A673 (cell line): Measurements from ENCODE around the gene DOCK8. TPM values are rescaled to one million over a fixed set of nuclear protein-coding genes. Genes with fewer than 3 reads are reported as not detected.

ENCODE experiments used
- BruUV-seq: library from RNA; stranded (reverse); fragments of 400-500 nt; replicated peaks from 2 replicates; lab custom pipeline; 2021; lab: Mats Ljungman, UMichigan
- CTCF ChIA-PET: fragments of 300-600 bp; sonication (Branson Sonifier 250); formaldehyde crosslinking; loops from one replicate; lab custom pipeline; 2022; ENCODE audit warnings: antibody characterized with exemption; lab: Charles Lee
- POLR2A ChIA-PET: fragments of 300-600 bp; sonication (Branson Sonifier 250); formaldehyde crosslinking; loops from one replicate; lab custom pipeline; 2022; ENCODE audit warnings: antibody characterized with exemption; ENCODE audit not compliant: low non-redundant PET; lab: Charles Lee
- DNase-seq: peaks from one replicate; pipeline ENCODE4 v3.0.0-alpha.2; 2015; ENCODE audit warnings: low spot score
- H3K27ac ChIP-seq: fragments of 200-600 bp; sonication (generic); 2 replicates; pipeline ENCODE4 v1.5.1; 2016; ENCODE audit warnings: mixed run types, low read depth, mild to moderate bottlenecking, mixed read lengths, antibody characterized with exemption, low read length; ENCODE audit not compliant: poor library complexity, severe bottlenecking
- H3K27me3 ChIP-seq: fragments of 200-600 bp; sonication (generic); replicated peaks from 2 replicates; pipeline ENCODE4 v1.6.1; 2017; ENCODE audit warnings: mixed run types, low read depth, mild to moderate bottlenecking, mixed read lengths, antibody characterized with exemption, low read length; ENCODE audit not compliant: insufficient read depth, poor library complexity
- H3K36me3 ChIP-seq: fragments of 200-600 bp; sonication (generic); 2 replicates; pipeline ENCODE4 v1.6.1; 2016; ENCODE audit warnings: mixed run types, mild to moderate bottlenecking, mixed read lengths, antibody characterized with exemption, low read length; ENCODE audit not compliant: insufficient read depth, poor library complexity, severe bottlenecking
- H3K4me1 ChIP-seq: fragments of 200-600 bp; sonication (generic); 2 replicates; pipeline ENCODE4 v1.6.1; 2017; ENCODE audit warnings: mixed run types, mild to moderate bottlenecking, mixed read lengths, antibody characterized with exemption, low read length; ENCODE audit not compliant: insufficient read depth, poor library complexity, severe bottlenecking
- H3K4me3 ChIP-seq: fragments of 200-600 bp; sonication (generic); 2 replicates; pipeline ENCODE4 v1.5.1; 2016; ENCODE audit warnings: low read depth, mixed run types, mild to moderate bottlenecking, mixed read lengths, low read length; ENCODE audit not compliant: poor library complexity, severe bottlenecking
- H3K9me3 ChIP-seq: fragments of 200-600 bp; sonication (generic); 2 replicates; pipeline ENCODE4 v1.6.1; 2016; ENCODE audit warnings: mixed run types, low read depth, mild to moderate bottlenecking, mixed read lengths, antibody characterized with exemption, low read length; ENCODE audit not compliant: poor library complexity, severe bottlenecking
- CTCF ChIP-seq: fragments of 300-800, 200-600 bp; sonication (generic); conservative IDR thresholded peaks from 2 replicates; pipeline ENCODE4 v1.5.1; 2017; ENCODE audit warnings: low read depth, mild to moderate bottlenecking, antibody characterized with exemption, low read length, moderate library complexity, mixed read lengths
- EZH2 ChIP-seq: fragments of 200-600 bp; sonication (generic); IDR thresholded peaks from 2 replicates; pipeline ENCODE4 v1.6.1; 2017; ENCODE audit warnings: borderline replicate concordance, low read depth, mild to moderate bottlenecking, mixed read lengths, antibody characterized with exemption, low read length; ENCODE audit not compliant: poor library complexity, severe bottlenecking
- intact Hi-C: fragments of 100-400 bp; cut with micrococcal nuclease; formaldehyde crosslinking; loops from one replicate; pipeline ENCODE4 v1.10.0; 2022; ENCODE audit not compliant: unreplicated experiment
- total RNA-seq: library from RNA; stranded (reverse); gene quantifications from 2 replicates; pipeline ENCODE4 v1.2.3, GENCODE V29; 2021

Gene DOCK8
- total RNA-seq, 1 experiment from 2014 or later, result not detected

- ChIA-PET POLR2A (no interaction called here), CTCF (no interaction called here)
- TF ChIP-seq EZH2 (no peak), CTCF (no peak)
- no peaks in the 10 kb centered on the region for H3K36me3 ChIP-seq
- BruUV-seq, result no TSS peak
- peaks cover 45% of the 10 kb centered on the region for H3K27me3 ChIP-seq
- DNase-seq, result no peak
- no peak overlapping the region for H3K4me3 ChIP-seq
- no peaks in the 10 kb centered on the region for H3K9me3 ChIP-seq
- no peak overlapping the region for H3K27ac ChIP-seq
- H3K4me1 ChIP-seq, result no peaks in the 10 kb centered on the region
- intact Hi-C loops, result no loop called here
Measured at GRCh38 chr9:265209-265870, 50.7 kb downstream of the DOCK8 start.

GRCh38 chr9:266228-266627 is 51.6 kb downstream of the DOCK8 start:
- no peak overlapping the region for H3K4me3 ChIP-seq
- intact Hi-C loops, result no loop called here
- peaks cover 47% of the 10 kb centered on the region for H3K27me3 ChIP-seq
- ChIA-PET POLR2A (no interaction called here), CTCF (no interaction called here)
- H3K36me3 ChIP-seq, result no peaks in the 10 kb centered on the region
- BruUV-seq, result no TSS peak
- DNase-seq, result no peak
- TF ChIP-seq EZH2 (no peak), CTCF (no peak)
- H3K4me1 ChIP-seq, result no peaks in the 10 kb centered on the region
- no peak overlapping the region for H3K27ac ChIP-seq
- no peaks in the 10 kb centered on the region for H3K9me3 ChIP-seq

GRCh38 chr9:268616-269015 is 54.0 kb downstream of the DOCK8 start:
- Histone ChIP-seq H3K4me1 (no peaks in the 10 kb centered on the region), H3K27ac (no peak overlapping the region), H3K36me3 (no peaks in the 10 kb centered on the region), H3K27me3 (peaks cover 40% of the 10 kb centered on the region), H3K9me3 (no peaks in the 10 kb centered on the region), H3K4me3 (no peak overlapping the region)
- intact Hi-C loops, result no loop called here
- BruUV-seq, result no TSS peak
- no peak for TF ChIP-seq CTCF
- no peak for TF ChIP-seq EZH2
- ChIA-PET POLR2A (no interaction called here), CTCF (no interaction called here)
- DNase-seq, result no peak
